B cell (primary cell): Measurements from ENCODE around the gene NKX1-1.

ENCODE experiments used
- EZH2 ChIP-seq: IDR thresholded peaks from 2 replicates; pipeline ENCODE4 v1.6.1; 2012; ENCODE audit warnings: borderline replicate concordance, low read depth, mild to moderate bottlenecking, moderate library complexity, low read length; ENCODE audit not compliant: insufficient read depth, poor library complexity, severe bottlenecking
- TF ChIP-seq, protein P1 (sequence below): fragments of 200-600 bp; IDR thresholded peaks from one replicate; pipeline ENCODE4 v1.8.0; 2022; ENCODE audit warnings: antibody characterized with exemption, mild to moderate bottlenecking

DNA sequence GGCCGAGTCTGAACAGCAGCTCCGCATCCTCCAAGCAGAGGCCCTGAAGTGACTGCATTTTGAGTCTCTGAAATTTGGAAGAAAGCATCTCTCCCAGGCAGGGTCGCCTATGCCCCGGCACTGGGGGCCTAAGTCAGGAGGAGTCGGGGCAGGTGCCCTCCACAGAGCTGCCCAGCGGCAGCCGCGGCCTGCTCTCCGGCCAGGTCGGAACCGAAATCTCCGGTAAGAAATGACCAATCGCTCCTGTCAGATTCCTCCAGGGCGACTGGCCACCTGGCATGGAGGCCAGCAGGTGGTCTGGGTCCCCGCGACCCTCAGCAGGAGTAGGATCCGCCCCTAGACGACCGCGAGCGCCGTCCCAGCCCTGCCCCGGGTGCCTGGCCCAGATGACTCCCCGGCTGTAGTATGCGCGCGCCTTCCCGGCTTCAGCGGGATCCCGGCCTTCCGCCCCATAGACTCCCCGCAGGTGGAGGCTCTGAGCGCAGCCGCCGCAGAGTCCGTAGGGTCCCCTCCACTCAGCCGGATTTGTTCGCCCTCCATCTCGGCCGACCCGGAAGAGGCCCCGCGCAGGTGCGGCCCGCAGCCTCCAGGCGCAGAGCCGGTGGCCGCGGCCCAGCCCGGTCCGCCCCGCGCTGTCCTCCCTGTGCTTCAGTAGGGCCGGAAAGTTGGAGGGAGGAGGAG, 1.5 kb downstream of the NKX1-1 start:
- TF ChIP-seq, protein P1, sequence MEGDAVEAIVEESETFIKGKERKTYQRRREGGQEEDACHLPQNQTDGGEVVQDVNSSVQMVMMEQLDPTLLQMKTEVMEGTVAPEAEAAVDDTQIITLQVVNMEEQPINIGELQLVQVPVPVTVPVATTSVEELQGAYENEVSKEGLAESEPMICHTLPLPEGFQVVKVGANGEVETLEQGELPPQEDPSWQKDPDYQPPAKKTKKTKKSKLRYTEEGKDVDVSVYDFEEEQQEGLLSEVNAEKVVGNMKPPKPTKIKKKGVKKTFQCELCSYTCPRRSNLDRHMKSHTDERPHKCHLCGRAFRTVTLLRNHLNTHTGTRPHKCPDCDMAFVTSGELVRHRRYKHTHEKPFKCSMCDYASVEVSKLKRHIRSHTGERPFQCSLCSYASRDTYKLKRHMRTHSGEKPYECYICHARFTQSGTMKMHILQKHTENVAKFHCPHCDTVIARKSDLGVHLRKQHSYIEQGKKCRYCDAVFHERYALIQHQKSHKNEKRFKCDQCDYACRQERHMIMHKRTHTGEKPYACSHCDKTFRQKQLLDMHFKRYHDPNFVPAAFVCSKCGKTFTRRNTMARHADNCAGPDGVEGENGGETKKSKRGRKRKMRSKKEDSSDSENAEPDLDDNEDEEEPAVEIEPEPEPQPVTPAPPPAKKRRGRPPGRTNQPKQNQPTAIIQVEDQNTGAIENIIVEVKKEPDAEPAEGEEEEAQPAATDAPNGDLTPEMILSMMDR: no peak
- no peak for TF ChIP-seq EZH2
